Thymus (tissue), 11 donors: ENCODE data around the gene GNA12. TPM values are rescaled to one million over a fixed set of nuclear protein-coding genes. Genes with fewer than 3 reads are reported as not detected.

ENCODE experiments used
- DNase-seq, 9 donors: peaks; one replicate each; pipeline ENCODE4 v3.0.0-alpha.2; 2013; ENCODE audit warnings: low spot score in 9 of 9, low read depth in 6 of 9, missing footprints in 1 of 9
- H3K27ac ChIP-seq, 2 donors: one replicate each; pipeline ENCODE4 v1.5.1; 2013; ENCODE audit warnings: control low read depth in 1 of 2, low read depth in 1 of 2, low read length in 1 of 2, mild to moderate bottlenecking in 1 of 2, moderate library complexity in 1 of 2
- H3K27me3 ChIP-seq, 2 donors: one replicate each; pipeline ENCODE4 v1.5.1; 2013; ENCODE audit warnings: low read length in 1 of 2; ENCODE audit not compliant: control insufficient read depth in 2 of 2, insufficient read depth in 1 of 2
- H3K36me3 ChIP-seq, 2 donors: one replicate each; pipeline ENCODE4 v1.5.1; 2013; ENCODE audit warnings: low read length in 1 of 2, mild to moderate bottlenecking in 1 of 2, moderate library complexity in 1 of 2; ENCODE audit not compliant: control insufficient read depth in 2 of 2, insufficient read depth in 2 of 2
- H3K4me1 ChIP-seq, 2 donors: one replicate each; pipeline ENCODE4 v1.5.1; 2013; ENCODE audit warnings: low read length in 2 of 2; ENCODE audit not compliant: control insufficient read depth in 2 of 2, insufficient read depth in 2 of 2
- H3K4me3 ChIP-seq, 2 donors: one replicate each; pipeline ENCODE4 v1.5.1; 2013; ENCODE audit warnings: low read length in 2 of 2, control low read depth in 1 of 2, mild to moderate bottlenecking in 1 of 2
- H3K9me3 ChIP-seq, 2 donors: one replicate each; pipeline ENCODE4 v1.5.1; 2013; ENCODE audit warnings: low read length in 1 of 2, mild to moderate bottlenecking in 1 of 2; ENCODE audit not compliant: control insufficient read depth in 2 of 2, insufficient read depth in 1 of 2
- WGBS: extraction: QIAGEN DNeasy Blood & Tissue Kit; methylation state at CpG from one replicate; pipeline ENCODE4 v1.1.7; 2013; 5-methylcytosine and 5-hydroxymethylcytosine counted together
- polyA plus RNA-seq: library from polyadenylated mRNA; stranded (reverse); fragments of 200-250 nt; gene quantifications from one replicate; pipeline ENCODE4 v1.2.3, GENCODE V29; 2013
- total RNA-seq: library from RNA; stranded (reverse); fragments of 120-200 nt; gene quantifications from one replicate; pipeline ENCODE4 v1.2.4, GENCODE V29; 2013
- donor health status: healthy.

Gene GNA12
- total and polyA plus RNA-seq, 2 donors, result 4.4 to 11.9 TPM

- Histone ChIP-seq H3K4me1 (peaks cover 0 to 12% of the 10 kb centered on the region in 2 donors), H3K4me3 (no peak overlapping the region), H3K27me3 (no peaks in the 10 kb centered on the region), H3K9me3 (no peaks in the 10 kb centered on the region), H3K36me3 (no peaks in the 10 kb centered on the region), H3K27ac (no peak overlapping the region)
- no peak for DNase-seq
- WGBS, result 98% methylated on average over 16 of the region's 16 CpGs
Observed at GRCh38 chr7:2824026-2824677, 20.0 kb downstream of the GNA12 start.

DNA sequence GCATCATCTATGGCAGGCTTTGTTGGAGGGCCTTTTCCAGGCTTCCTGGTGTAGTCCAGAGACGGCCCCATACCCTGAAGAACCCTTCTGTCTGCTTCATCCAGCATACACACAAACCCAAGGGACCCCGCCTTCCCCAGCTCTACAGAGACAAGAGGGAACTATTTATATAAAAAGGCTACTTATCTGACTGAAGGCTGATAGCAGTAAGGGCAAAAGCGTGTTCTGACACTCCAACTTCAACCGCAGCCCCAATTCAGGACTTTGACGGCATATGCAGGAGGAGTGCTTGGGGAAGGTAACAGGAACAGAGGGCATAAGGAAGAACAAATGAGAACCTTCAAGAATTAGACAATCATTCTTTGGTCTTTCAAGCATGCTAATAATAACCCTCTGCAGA is 21.0 kb downstream of the GNA12 start:
- H3K9me3 ChIP-seq, result no peaks in the 10 kb centered on the region
- DNase-seq, result no peak
- peaks cover 0 to 12% of the 10 kb centered on the region in 2 donors for H3K4me1 ChIP-seq
- H3K27ac ChIP-seq, result no peak overlapping the region
- no peak overlapping the region for H3K4me3 ChIP-seq
- no peaks in the 10 kb centered on the region for H3K36me3 ChIP-seq
- H3K27me3 ChIP-seq, result no peaks in the 10 kb centered on the region
- WGBS, result 97% methylated on average over 5 of the region's 5 CpGs

DNA sequence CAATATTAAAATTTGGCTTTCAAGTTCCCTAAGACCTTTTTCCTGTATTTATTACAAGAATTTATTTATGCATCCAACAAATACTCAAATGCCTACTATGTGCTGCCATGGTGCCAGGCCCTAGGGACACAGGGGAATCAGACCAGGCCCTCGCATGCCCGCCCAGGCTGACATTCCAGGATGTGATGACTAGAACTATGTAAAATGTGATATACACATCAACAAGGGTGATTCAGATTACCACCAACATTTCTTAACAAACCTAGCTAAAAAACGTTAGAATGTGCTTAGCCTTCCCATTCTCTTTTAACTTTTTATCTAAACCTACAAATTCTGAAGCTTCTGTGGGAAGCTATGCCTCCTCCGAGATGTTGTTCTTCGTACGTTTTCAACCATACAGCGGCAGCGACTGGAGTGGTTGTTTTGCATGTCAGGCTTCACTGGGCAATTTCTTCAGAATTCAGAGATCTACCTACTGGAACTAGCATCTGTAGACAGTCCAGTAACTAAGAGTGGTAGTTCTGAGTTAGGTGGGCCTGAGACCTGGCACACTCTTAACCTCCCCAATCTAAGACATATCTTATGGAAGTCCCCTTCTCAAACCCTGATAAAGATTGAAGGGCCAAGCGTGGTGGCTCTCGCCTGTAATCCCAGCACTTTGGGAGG is 22.1 kb downstream of the GNA12 start:
- Histone ChIP-seq H3K4me1 (peaks cover 0 to 12% of the 10 kb centered on the region in 2 donors), H3K36me3 (no peaks in the 10 kb centered on the region), H3K4me3 (no peak overlapping the region), H3K9me3 (no peaks in the 10 kb centered on the region), H3K27ac (no peak overlapping the region), H3K27me3 (no peaks in the 10 kb centered on the region)
- no peak for DNase-seq
- WGBS, result 95% methylated on average over 10 of the region's 10 CpGs

GRCh38 chr7:2821161-2821841 is 22.8 kb downstream of the GNA12 start:
- Histone ChIP-seq H3K9me3 (no peaks in the 10 kb centered on the region), H3K27me3 (no peaks in the 10 kb centered on the region), H3K27ac (no peak overlapping the region), H3K4me3 (no peak overlapping the region), H3K36me3 (no peaks in the 10 kb centered on the region), H3K4me1 (peaks cover 0 to 12% of the 10 kb centered on the region in 2 donors)
- WGBS, result 76% methylated on average over 12 of the region's 12 CpGs
- no peak for DNase-seq

GRCh38 chr7:2820508-2820934 is 23.6 kb downstream of the GNA12 start:
- Histone ChIP-seq H3K4me1 (peaks cover 0 to 12% of the 10 kb centered on the region in 2 donors), H3K9me3 (no peaks in the 10 kb centered on the region), H3K27ac (no peak overlapping the region), H3K36me3 (no peaks in the 10 kb centered on the region), H3K4me3 (no peak overlapping the region), H3K27me3 (no peaks in the 10 kb centered on the region)
- no peak for DNase-seq
- WGBS, result 97% methylated on average over 4 of the region's 4 CpGs

GRCh38 chr7:2819954-2820397 is 24.1 kb downstream of the GNA12 start:
- DNase-seq, result no peak
- Histone ChIP-seq H3K36me3 (no peaks in the 10 kb centered on the region), H3K4me1 (peaks cover 0 to 12% of the 10 kb centered on the region in 2 donors), H3K27me3 (no peaks in the 10 kb centered on the region), H3K9me3 (no peaks in the 10 kb centered on the region), H3K27ac (no peak overlapping the region), H3K4me3 (no peak overlapping the region)
- 98% methylated on average over 16 of the region's 16 CpGs for WGBS

- H3K4me3 ChIP-seq, result no peak overlapping the region
- 96% methylated on average over 15 of the region's 15 CpGs for WGBS
Observed at GRCh38 chr7:2819161-2819953, 24.8 kb downstream of the GNA12 start.

GRCh38 chr7:2818653-2819052 is 25.5 kb downstream of the GNA12 start:
- H3K4me1 ChIP-seq, result peaks cover 0 to 8% of the 10 kb centered on the region in 2 donors
- no peaks in the 10 kb centered on the region for H3K9me3 ChIP-seq
- H3K27ac ChIP-seq, result no peak overlapping the region
- WGBS, result 98% methylated on average over 12 of the region's 12 CpGs
- no peaks in the 10 kb centered on the region for H3K27me3 ChIP-seq
- H3K4me3 ChIP-seq, result no peak overlapping the region
- no peak for DNase-seq
- H3K36me3 ChIP-seq, result no peaks in the 10 kb centered on the region

More at GRCh38 chr7:2819161-2819953, 24.8 kb downstream of the GNA12 start:
- DNase-seq, result no peak
- H3K27ac ChIP-seq, result no peak overlapping the region
- no peaks in the 10 kb centered on the region for H3K27me3 ChIP-seq
- H3K9me3 ChIP-seq, result no peaks in the 10 kb centered on the region
- no peaks in the 10 kb centered on the region for H3K36me3 ChIP-seq
- peaks cover 0 to 8% of the 10 kb centered on the region in 2 donors for H3K4me1 ChIP-seq
